Tibial artery (tissue), 4 donors: ENCODE data around the gene GLP1R.
A peak's percentile ranks its signal among the peaks of the same experiment; 100 is the strongest.

Experiments used
- DNase-seq, 2 donors: peaks; one replicate each; pipeline ENCODE4 v3.0.0-alpha.2; 2019
- H3K27ac ChIP-seq, 2 donors: fragments of 200-600 bp; sonication (generic) in 1 of 2; 1 replicate in 1 of 2; 2 replicates in 1 of 2; pipeline ENCODE4 v1.5.1; 2018 to 2019; ENCODE audit warnings: mild to moderate bottlenecking in 1 of 2
- H3K27me3 ChIP-seq, 2 donors: fragments of 200-600 bp; sonication (generic) in 1 of 2; one replicate each; pipeline versions ENCODE4 v1.5.1 to v1.6.0; 2016 to 2019
- H3K36me3 ChIP-seq, 3 donors: fragments of 200-600 bp; sonication (generic) in 2 of 3; one replicate each; pipeline ENCODE4 v1.5.1; 2016 to 2019; ENCODE audit warnings: mild to moderate bottlenecking in 2 of 3
- H3K4me1 ChIP-seq, 4 donors: fragments of 200-600 bp; sonication (generic) in 2 of 4; 1 replicate in 3 of 4; 2 replicates in 1 of 4; pipeline ENCODE4 v1.5.1; 2016 to 2019
- H3K4me3 ChIP-seq, 2 donors: fragments of 200-600 bp; sonication (generic) in 1 of 2; 1 replicate in 1 of 2; 2 replicates in 1 of 2; pipeline ENCODE4 v1.5.1; 2018 to 2019; ENCODE audit warnings: mild to moderate bottlenecking in 2 of 2
- H3K9me3 ChIP-seq, 3 donors: fragments of 200-600 bp; sonication (generic) in 1 of 3; one replicate each; pipeline ENCODE4 v1.5.1; 2016 to 2019
- CTCF ChIP-seq, 2 experiments: fragments of 200-600 bp in 1 of 2; fragments of 450-650 bp in 1 of 2; IDR thresholded peaks; one replicate each; pipeline ENCODE4 v1.5.1; 2017 to 2019; ENCODE audit warnings: antibody characterized with exemption in 2 of 2, mild to moderate bottlenecking in 1 of 2, moderate library complexity in 1 of 2
- intact Hi-C: fragments of 100-400 bp; cut with DNase I; formaldehyde crosslinking; loops from one replicate; pipeline ENCODE4 v1.15.0; 2023; ENCODE audit warnings: low total_unique reads

GLP1R gene

GRCh38 chr6:39108041-39108839, 59.7 kb downstream of the GLP1R start:
- Histone ChIP-seq H3K27ac (no peak overlapping the region), H3K4me1 (peaks cover 0 to 1% (median 0%) of the 10 kb centered on the region in 4 donors), H3K36me3 (peaks cover 18 to 51% (median 41%) of the 10 kb centered on the region in 3 donors), H3K9me3 (no peaks in the 10 kb centered on the region), H3K4me3 (no peak overlapping the region), H3K27me3 (no peaks in the 10 kb centered on the region)
- DNase-seq = no peak
- no peak for TF ChIP-seq CTCF (IDR thresholded peaks at IDR 0.05)
- intact Hi-C loops = no loop called here

GRCh38 chr6:39111280-39111679, 62.7 kb downstream of the GLP1R start:
- H3K9me3 ChIP-seq = no peaks in the 10 kb centered on the region
- no peak overlapping the region for H3K27ac ChIP-seq
- DNase-seq = no peak
- TF ChIP-seq CTCF (IDR thresholded peaks at IDR 0.05) = no peak
- intact Hi-C loops = no loop called here
- no peak overlapping the region for H3K4me3 ChIP-seq
- peaks cover 3 to 27% (median 21%) of the 10 kb centered on the region in 3 donors for H3K36me3 ChIP-seq
- no peaks in the 10 kb centered on the region for H3K27me3 ChIP-seq
- H3K4me1 ChIP-seq = peaks cover 0 to 19% (median 6%) of the 10 kb centered on the region in 4 donors

- Histone ChIP-seq H3K27ac (peak overlapping the region in 1 of 2 donors; percentile 95), H3K4me1 (peaks cover 0 to 19% (median 6%) of the 10 kb centered on the region in 4 donors), H3K27me3 (no peaks in the 10 kb centered on the region), H3K36me3 (peaks cover 3 to 26% (median 21%) of the 10 kb centered on the region in 3 donors), H3K4me3 (peak overlapping the region; percentile 75), H3K9me3 (no peaks in the 10 kb centered on the region)
- no peak for DNase-seq
- intact Hi-C loops = no loop called here
- no peak for TF ChIP-seq CTCF (IDR thresholded peaks at IDR 0.05)
These were observed 65.2 kb downstream of the GLP1R start for GRCh38 chr6:39113788-39114187.

GRCh38 chr6:39114388-39114703, 65.8 kb downstream of the GLP1R start:
- Histone ChIP-seq H3K4me1 (peaks cover 0 to 19% (median 6%) of the 10 kb centered on the region in 4 donors), H3K9me3 (no peaks in the 10 kb centered on the region), H3K36me3 (peaks cover 0 to 21% (median 16%) of the 10 kb centered on the region in 3 donors), H3K27ac (peak overlapping the region; percentile 90 to 95), H3K27me3 (no peaks in the 10 kb centered on the region), H3K4me3 (peak overlapping the region; percentile 75)
- intact Hi-C loops = no loop called here
- peak in 1 of 2 experiments; percentile 7 for TF ChIP-seq CTCF (IDR thresholded peaks at IDR 0.05)
- no peak for DNase-seq

GRCh38 chr6:39114704-39115599, 66.4 kb downstream of the GLP1R start, which contains the start of gene SAYSD1:
SAYSD1 (minus strand) TSS chr6:39115186; CDS start chr6:39115089, 97 bp downstream.
- peak within 1 kb of the TSS; percentile 75 for H3K4me3 ChIP-seq
- H3K27ac ChIP-seq = peak within 1 kb of the TSS; percentile 90 to 95
- no peaks in the 10 kb centered on the region for H3K9me3 ChIP-seq
- DNase-seq = peak; percentile 89 to 94
- no peaks in the 10 kb centered on the region for H3K27me3 ChIP-seq
- intact Hi-C loops = no loop called here
- peaks cover 0 to 19% (median 6%) of the 10 kb centered on the region in 4 donors for H3K4me1 ChIP-seq
- H3K36me3 ChIP-seq = peaks cover 0 to 15% (median 10%) of the 10 kb centered on the region in 3 donors
- TF ChIP-seq CTCF (IDR thresholded peaks at IDR 0.05) = no peak
